Measurements from ENCODE around the gene SLC17A9. TPM values are rescaled to one million over a fixed set of nuclear protein-coding genes. Genes with fewer than 3 reads are reported as not detected.

SLC17A9 gene
- total RNA-seq, 2 donors from 2014 or later = 2.1 to 5.7 TPM

DNA sequence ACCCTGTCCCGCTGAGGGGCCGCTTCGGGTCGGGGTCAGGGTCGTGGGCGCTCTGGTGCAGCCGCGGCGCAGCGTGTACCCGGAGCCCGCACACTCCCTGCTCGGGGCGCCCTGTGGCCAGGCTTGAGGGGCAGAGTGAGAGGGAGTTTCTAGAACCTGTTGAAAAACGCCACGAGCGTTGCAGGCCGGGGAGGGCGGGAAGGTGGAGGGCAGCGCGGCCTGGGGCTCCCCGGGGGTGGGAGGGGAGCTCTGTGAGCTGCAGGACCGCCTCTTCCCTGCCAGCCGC lies 54.8 kb downstream of the SLC17A9 start:
- no peak for ATAC-seq
- intact Hi-C loops (cut with DNase I) = no loop called here
- no peak for DNase-seq

DNA sequence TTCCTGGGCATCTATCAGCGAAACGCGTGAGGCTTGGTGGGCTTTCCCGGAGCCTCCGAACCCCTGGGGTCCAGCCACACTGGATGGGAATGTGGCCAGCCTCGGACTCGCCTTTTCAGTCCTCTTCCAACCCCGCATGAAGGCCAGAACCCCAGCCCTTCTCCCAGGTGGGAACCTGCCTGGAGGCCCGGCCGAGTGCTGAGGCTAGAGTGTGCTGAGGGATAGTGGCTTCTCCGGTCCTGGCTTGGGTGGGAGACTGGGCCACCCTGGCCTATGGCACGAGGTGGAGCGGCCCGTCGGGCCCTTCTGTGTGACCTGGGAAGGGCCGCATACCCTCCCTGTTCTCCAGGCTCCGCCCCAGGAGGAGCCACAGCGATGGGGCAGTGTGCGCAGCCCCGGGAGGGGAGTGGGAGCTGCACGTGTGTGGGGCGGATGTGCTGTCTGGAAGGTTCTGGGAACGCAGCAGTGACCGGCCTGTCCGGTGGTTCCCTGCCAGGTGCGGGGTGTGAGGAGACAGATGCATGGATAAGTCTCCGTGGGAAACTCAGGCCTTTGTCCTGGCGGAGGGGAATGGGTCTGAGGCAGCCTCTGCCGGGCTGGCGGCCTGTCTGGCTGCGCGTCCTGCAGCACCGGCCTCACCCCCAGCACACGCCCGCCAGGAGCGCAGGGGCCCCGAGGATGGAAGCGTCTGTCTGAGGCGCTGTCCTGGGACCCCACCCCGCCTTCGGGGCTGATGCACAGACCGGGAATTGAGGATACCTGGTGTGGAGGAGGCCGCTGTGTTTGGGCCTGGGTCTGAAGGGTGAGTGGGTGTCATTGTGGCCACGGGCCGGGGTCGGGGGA lies 55.4 kb downstream of the SLC17A9 start:
- ATAC-seq (no peak), DNase-seq (no peak)
- intact Hi-C loops (cut with DNase I) = loop anchor here in 1 of 2 donors (1.0 kb wide), 1 partner anchor 135 kb away; no protein-coding TSS in a partner anchor

DNA sequence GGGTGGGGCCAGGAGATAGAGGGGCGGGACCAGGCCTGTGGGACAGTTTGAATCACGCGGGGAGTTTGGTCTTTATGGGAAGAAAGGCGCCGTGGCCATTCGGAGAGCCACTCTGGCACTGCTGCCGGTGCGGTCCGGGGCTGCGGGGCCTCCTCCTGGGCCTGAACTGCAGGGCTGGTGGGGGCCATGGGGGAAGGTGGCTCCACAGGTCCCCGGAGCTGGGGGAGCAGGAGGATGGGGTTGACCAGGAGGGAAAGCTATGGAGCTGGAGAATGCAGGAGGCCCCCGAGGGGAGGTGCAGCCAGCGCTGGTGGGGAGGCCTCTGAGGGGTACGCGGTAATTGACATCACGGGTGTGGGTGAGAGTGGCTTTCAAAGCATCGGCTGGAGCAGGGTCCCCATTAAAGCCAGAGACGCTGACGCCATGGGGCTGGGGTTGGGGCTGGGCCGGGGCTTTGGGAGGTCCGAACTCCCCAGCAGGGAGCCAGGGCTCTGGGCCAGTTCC lies 56.1 kb downstream of the SLC17A9 start:
- intact Hi-C loops (cut with DNase I) = loop anchor here in 1 of 2 donors (1.0 kb wide), 3 partner anchors 36 to 135 kb away; no protein-coding TSS in a partner anchor
- DNase-seq = no peak
- ATAC-seq = peak in 1 of 2 donors; percentile 8

DNA sequence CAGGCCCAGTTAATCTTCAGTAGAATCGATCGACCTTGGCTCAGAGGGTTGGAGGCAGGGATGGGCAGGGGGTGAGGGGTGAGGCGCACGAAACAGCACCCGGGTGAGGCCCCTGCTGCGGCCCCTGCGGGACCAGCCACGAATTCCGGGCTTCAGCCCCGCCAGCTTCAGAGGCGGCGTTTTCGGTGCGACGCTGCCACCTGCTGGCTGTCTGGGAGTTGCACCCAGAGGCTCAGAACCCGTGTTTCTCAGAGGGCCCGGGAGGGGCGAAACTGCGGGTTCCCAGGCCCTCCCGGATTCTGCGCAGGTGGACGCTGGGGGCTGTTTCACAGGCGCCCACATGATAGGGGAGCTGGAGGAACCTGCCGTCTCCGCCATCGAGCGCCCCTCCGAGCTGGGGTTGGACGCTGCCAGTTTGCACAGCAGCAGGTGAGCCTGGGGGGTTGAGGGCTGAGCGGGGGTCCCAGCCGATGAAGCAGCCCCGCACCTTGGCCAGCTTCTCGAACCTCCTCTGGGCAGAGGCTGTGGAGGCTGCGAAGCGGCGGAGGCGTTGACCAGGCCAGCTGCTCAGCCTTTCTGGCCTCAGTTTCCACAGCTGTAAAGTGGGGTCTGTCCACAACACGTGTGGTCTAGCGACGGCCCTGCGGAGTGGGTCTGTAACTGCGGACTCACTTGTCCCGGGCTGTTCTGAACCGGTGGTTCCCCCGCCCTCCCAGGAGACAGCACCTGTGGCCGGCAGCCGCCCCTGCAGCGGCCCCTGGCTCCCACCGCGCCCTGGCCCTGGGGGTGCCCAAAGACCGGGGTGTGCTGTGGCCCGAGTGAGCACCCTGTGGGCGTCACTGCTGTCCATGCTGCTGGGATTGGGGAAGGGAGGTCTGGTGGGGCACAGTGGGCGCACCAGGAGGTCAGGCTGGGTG lies 56.8 kb downstream of the SLC17A9 start:
- ATAC-seq (peak; percentile 87 to 90), DNase-seq (peak; percentile 77)
- intact Hi-C loops (cut with DNase I) = loop anchor here in 1 of 2 donors (1.0 kb wide), 2 partner anchors 37 to 109 kb away; no protein-coding TSS in a partner anchor

DNA sequence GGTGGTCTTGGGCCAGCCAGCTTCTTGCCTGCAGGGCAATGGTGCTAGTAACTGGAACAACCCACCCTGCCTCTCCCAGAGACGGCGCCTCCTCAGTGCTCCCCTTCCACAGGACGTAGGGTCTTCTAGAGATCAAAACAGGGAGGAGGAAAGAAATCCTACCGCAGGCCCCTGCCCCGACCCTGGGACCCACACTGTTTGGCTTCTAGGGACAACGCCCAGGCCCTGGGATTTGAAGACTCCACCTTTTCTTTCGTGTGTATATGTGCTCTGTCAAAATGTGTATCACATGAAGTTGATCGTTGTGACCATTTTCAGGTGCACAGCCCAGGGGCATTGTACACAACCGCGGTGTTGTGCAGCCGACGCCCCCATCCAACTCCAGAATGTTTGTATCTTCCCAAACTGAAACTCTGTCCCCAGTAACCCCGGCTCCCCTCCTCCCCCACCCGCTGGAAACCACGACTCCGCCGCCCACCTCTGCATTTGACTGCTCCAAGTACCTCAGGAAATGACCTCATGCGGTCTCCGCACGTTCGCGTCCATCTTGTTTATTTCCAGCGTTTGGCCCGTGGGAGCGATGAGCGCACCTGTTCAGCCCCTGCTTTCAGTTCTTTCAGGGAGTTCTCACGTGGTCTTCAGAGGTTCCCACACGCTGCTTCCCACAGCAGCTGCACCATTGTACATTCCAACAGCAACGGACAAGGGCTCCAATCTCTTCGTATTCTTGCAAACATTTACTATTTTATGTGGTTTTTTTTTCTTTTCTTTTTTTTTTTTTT lies 57.7 kb downstream of the SLC17A9 start:
- ATAC-seq (no peak), DNase-seq (no peak)
- intact Hi-C loops (cut with DNase I) = loop anchor here in 1 of 2 donors (1.0 kb wide), 2 partner anchors 38 to 110 kb away; no protein-coding TSS in a partner anchor

DNA sequence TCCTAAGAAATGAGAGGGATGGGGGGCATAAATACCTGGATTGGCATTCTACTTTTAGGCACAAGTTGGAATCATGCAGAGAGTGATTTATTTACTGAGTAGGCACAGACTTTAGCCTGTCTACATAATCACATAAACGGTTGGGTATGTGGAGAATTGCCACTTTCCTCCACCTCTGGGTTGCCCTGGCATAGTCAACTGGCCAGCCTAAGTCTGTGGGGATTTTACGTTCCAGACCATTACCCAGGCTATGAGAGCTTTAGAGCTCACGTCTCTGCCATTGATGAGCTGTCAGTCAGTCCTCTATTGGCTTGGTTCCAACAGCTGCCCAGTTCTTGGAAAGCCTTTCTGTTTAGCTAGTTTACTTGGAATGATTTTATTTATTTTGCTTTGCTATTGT lies 59.3 kb downstream of the SLC17A9 start:
- intact Hi-C loops (cut with DNase I) = no loop called here
- ATAC-seq = no peak
- DNase-seq = no peak

DNA sequence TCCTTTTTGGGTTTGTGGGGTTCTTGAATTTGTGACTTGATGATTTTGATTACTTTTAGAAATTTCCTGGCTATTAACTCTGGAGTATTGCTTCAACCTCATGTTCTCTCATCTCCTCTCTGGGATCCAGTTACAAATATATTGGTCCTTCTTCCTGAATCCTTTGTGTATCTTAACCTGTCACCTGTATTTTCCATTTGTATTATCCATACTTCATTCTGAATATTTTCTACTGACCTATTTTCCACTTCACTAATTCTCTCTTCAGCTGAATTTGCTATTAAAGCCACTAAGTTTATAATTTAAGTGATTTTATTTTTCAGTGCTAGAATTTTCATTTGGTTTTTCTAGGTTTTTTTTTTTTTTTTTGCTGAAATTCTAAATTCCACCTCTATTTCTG lies 60.7 kb downstream of the SLC17A9 start:
- DNase-seq (no peak), ATAC-seq (no peak)
- intact Hi-C loops (cut with DNase I) = no loop called here

DNA sequence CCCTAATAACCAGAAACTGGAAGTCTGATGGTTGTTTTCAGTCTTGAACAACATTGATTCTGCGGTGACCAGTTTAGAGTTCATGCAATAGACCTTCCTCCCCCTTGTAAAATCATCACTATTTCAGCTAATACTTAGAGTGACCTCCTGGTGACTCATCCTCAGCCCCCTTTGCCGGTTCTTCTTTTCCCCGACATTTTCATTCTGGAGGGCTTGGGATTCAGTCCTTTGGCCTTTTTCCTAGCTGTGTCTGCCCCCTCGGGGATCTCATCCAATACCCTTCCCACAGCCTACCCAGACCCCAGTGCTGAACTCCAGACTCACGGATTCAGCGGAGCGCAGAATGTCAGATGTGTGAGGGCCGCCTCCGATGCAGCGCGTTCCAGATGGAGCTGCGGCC lies 61.8 kb downstream of the SLC17A9 start:
- ATAC-seq (no peak), DNase-seq (no peak)
- intact Hi-C loops (cut with DNase I) = no loop called here

DNA sequence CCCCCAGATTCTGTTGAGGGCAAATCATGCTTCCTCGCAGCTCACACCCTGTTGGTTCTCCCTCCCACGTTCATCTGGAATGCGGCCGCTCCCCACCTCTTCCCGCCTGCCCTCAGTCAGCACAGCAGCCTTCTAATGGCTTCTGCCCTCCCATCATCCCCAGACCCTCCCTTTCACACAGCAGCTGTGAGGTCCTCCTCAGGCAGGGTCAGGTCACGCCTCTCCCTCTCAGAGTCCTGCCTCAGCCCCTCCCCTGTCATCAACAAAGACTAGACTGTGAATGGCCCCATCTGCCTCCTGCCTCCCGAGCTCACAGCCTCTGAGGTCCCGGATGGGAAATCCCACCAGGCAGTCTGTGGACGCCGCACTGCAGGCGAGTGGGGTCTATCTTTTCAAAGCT lies 62.2 kb downstream of the SLC17A9 start:
- DNase-seq = no peak
- intact Hi-C loops (cut with DNase I) = no loop called here
- peak in 1 of 2 donors; percentile 18 for ATAC-seq

DNA sequence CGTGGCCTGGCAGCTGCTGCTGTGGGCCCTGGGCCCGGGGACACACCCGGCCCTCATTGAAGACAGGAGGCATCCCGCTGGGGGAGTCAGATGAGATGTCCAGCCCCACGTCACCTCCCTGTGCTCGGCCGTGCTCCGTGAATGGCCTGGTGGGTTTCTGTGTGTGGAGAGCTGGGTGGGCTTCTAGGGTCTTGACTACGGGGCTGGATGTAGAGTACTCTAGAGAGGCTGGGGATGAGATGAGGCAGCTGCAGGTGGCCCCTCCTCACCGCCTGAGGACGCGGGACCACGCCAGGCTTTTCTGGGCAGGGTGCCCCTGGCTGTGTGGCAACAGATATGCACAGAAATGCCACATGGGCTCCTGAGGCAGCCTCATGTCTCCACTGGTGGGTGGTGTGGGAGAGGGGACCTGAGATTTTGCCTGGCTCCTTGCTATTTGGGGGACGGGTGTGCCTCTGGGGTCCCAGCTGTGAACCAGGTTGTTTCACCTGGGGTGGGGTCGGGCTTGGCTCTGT lies 62.7 kb downstream of the SLC17A9 start:
- DNase-seq = no peak
- ATAC-seq = no peak
- intact Hi-C loops (cut with DNase I) = no loop called here

DNA sequence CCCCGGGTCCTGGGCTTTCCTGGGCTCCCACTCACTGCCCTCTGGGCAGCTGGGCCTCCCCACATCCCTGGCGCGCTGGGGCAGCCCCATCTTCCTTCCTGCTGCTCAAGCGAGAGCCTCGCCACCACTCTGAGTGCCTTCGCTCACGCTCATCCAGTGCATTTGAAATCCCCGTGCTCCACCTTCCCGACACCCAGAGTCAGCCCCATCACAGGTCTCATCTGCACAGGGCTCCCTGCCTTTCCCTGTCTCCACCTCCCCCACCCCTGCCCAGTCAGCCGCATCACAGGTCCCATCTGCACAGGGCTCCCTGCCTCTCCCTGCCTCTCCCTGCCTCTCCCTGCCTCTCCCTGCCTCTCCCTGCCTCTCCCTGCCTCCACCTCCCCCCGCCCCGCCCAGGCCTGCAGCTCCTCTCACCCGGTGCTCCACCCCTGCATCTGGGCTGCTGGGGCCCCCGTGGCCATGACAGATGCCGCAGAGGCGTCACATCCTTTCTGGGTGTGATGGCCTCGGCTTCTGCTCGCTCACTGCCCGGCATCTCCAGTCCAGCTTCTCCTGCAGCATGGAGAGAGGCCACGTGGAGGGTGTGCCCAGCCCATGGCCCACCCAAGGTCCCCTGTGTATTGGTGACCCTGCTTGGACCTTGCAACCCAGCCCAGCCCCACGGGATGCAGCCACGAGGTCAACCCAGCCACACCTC lies 63.3 kb downstream of the SLC17A9 start:
- ATAC-seq (no peak), DNase-seq (no peak)
- intact Hi-C loops (cut with DNase I) = no loop called here

DNA sequence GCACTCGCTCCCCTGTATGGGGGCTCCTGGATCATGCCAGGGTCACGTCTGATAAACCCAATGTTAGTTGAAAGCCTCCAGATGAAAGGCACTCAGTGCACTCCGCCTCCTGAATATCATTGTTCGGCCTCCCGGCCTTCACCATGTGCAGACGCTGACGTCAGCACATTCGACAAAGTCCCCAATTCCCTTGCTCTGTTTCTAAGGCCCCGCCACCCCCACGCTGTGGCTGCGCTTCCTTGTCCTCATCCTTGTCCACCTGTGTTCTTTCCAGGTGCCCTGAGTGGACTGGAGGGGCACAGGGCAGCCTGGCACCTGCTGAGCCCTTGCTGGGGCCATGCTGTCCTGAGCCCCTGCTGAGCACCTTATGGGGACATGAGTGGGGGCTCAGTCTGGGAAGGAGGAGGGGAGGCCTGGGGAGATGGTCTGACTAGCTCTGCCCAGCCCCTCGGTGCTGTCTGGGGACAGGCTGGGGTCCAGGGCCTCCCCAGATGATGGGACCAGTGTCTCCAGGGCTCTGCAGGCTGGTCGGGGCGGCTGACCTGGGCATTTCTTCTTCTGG lies 64.1 kb downstream of the SLC17A9 start:
- intact Hi-C loops (cut with DNase I) = no loop called here

DNA sequence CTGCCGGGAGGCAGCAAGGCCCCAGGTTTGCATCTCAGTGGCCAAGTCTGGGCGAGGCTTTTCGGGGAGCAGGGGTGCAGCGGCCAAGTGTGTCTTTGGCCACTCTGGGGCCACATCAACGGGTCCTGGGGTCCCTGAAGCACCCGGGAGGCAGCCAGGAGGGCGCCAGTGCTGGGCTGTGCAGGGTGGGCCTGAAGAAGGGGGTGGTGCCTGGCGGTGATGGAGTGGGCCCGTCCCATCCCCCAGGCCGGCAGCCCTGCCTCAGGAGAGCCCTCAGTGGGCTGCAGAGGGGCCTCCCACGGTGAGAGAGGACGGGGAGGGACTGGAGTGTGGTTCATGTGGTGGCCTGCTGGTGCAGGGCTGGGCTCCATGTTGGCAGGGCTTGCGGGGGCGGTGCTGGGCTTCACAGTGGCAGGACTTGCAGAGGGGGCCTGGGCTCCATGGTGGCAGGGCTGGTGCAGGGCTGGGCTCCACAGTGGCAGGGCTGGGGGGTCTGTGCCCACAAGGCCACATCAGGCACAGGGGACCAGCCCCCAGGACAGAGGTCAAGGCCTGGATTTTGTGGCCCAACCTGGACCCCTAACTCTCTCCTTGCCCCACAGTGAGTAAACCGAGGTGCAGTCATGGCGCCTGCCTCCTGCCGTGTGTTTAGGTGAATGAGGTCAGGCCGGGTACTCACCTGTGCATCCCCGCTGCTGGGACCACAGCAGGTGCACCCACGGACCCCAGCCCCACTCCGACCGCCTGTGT lies 64.7 kb downstream of the SLC17A9 start:
- intact Hi-C loops (cut with DNase I) = no loop called here
- DNase-seq (peak; percentile 10), ATAC-seq (no peak)

More for the DNA sequence above, 64.1 kb downstream of the SLC17A9 start:
- DNase-seq = no peak
- ATAC-seq = no peak

DNA sequence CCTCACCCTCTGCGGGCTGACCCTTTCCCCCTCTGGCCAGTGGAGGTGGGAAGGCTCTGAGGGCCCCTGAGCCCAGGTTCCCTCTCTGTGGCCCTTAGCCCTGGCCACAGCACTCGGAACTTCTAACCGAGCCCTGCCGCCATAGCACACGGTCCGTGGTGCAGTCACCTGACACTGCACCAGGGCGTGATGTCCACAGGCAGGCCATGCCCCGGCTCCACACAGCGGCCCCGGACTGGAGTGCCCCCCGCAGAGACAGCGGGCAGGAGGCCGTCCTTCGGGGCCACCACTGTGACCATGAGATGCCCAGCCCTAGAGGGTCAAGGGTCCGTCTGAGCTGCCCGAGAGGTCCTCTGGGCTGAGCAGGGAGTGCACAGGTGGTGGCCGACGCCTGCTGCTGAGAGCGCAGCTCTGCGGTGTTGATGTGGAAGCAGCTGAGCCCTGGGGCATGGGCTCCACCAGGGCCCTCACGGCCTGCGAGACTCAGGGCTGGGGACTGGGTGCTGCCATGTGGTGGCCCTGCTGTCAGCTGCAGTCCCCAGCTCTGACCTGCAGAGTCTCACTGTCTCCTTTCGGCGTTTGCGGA lies 65.4 kb downstream of the SLC17A9 start:
- intact Hi-C loops (cut with DNase I) = no loop called here
- DNase-seq (no peak), ATAC-seq (no peak)

Data from left cardiac atrium (tissue), 4 donors.